SJCRH30 (cell line): Measurements from ENCODE around the gene SPEM3. TPM values are rescaled to one million over a fixed set of nuclear protein-coding genes. Genes with fewer than 3 reads are reported as not detected.

Source experiments
- DNase-seq, 2 experiments: peaks; one replicate each; pipeline ENCODE4 v3.0.0-alpha.2; 2015 to 2020
- H3K27ac ChIP-seq: fragments of 250-450 bp; sonication (Bioruptor Pico); 2 replicates; pipeline ENCODE4 v1.5.1; 2020; ENCODE audit warnings: mild to moderate bottlenecking, moderate library complexity
- H3K27me3 ChIP-seq: fragments of 250-450 bp; sonication (Bioruptor Pico); 2 replicates; pipeline ENCODE4 v1.5.1; 2020; ENCODE audit warnings: mild to moderate bottlenecking, moderate library complexity
- H3K36me3 ChIP-seq: fragments of 250-450 bp; sonication (Bioruptor Pico); 2 replicates; pipeline ENCODE4 v1.5.1; 2020; ENCODE audit warnings: mild to moderate bottlenecking, moderate library complexity
- H3K4me1 ChIP-seq: fragments of 250-450 bp; sonication (Bioruptor Pico); 2 replicates; pipeline ENCODE4 v1.5.1; 2020; ENCODE audit warnings: mild to moderate bottlenecking, moderate library complexity
- H3K4me3 ChIP-seq: fragments of 250-450 bp; sonication (Bioruptor Pico); 2 replicates; pipeline ENCODE4 v1.5.1; 2020; ENCODE audit warnings: mild to moderate bottlenecking, moderate library complexity
- H3K9me3 ChIP-seq: fragments of 250-450 bp; sonication (Bioruptor Pico); replicated peaks from 2 replicates; pipeline ENCODE4 v1.5.1; 2020; ENCODE audit warnings: mild to moderate bottlenecking, moderate library complexity
- total RNA-seq: library from RNA; depleted of rRNA; stranded (reverse); fragments of >200 nt; shearing (Covaris generic); gene quantifications from 2 replicates; pipeline ENCODE4 v1.2.3, GENCODE V29; 2014

The SPEM3 gene
- total RNA-seq, 1 experiment from 2014 or later, result not detected

DNA sequence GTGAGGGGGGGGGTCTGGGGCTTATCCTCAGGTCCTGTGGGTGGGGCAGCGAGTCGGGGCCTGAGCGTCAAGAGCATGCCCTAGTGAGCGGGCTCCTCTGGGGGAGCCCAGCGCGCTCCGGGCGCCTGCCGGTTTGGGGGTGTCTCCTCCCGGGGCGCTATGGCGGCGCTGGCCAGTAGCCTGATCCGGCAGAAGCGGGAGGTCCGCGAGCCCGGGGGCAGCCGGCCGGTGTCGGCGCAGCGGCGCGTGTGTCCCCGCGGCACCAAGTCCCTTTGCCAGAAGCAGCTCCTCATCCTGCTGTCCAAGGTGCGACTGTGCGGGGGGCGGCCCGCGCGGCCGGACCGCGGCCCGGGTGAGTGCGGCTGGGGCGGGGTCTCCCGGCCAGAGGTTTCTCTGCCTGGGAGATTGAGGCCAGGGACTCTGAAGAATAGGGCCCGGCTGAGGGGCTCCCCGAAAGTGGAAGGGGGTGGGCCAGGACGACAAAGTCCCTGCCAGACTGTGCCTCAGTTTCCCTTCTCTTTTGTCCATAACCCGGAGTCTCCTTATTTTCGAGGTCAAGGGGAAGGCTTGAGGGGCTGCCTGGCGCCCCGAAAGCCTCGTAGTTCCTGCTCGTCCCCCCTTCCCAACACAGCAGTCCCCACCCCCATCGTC, 10.9 kb downstream of the SPEM3 start, which contains the start of gene FGF11:
TSS of gene FGF11 (plus strand) at position 51 of the 651 bp plus-strand sequence. CDS start at position 160, 109 bp downstream.
- H3K27ac ChIP-seq, result peak within 1 kb of the TSS; percentile 91
- H3K4me3 ChIP-seq, result peak within 1 kb of the TSS; percentile 71
- H3K9me3 ChIP-seq, result no peaks in the 10 kb centered on the region
- no peaks in the 10 kb centered on the region for H3K27me3 ChIP-seq
- peaks cover 14% of the 10 kb centered on the region for H3K4me1 ChIP-seq
- no peaks in the 10 kb centered on the region for H3K36me3 ChIP-seq
- no peak for DNase-seq

DNA sequence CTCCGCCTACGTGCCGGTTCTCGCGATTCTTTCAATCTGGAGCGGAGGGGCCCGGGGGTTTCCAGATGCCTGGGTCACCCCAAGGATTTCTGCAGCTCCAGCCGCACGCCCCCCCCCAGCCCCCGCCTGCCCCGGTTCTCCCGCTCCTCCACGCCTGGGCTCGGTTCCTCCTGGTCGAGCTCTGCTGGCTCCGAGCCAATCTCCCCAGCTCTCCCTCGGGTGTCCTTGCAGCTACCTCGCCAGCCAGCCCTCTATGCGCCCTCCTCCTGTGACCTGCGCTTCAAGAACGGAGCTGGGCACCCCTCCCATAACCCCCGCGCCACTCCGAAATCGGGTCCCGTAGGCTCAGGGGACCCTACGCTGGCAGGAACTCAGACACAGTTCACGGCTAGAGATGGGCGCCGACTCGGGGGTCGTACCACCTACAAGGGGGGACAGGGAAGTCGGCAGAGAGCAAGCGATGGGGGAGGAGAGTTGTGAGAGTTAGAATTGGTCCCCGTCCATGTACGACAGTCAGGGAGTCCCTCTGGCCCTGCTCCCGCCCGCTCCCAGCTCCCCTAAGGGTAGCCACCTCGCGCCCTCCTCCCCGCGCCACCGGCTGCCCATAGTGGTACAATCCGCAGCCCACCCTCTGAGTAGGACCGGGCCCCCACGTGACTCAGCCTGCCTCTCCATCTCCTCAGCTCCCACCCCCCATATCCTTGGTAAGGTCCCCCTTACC, 11.6 kb downstream of the SPEM3 start:
- no peaks in the 10 kb centered on the region for H3K36me3 ChIP-seq
- H3K4me3 ChIP-seq, result peak overlapping the region; percentile 71
- H3K27ac ChIP-seq, result peak overlapping the region; percentile 91
- H3K27me3 ChIP-seq, result no peaks in the 10 kb centered on the region
- no peaks in the 10 kb centered on the region for H3K9me3 ChIP-seq
- peak; percentile 71 to 72 for DNase-seq
- H3K4me1 ChIP-seq, result peaks cover 15% of the 10 kb centered on the region

DNA sequence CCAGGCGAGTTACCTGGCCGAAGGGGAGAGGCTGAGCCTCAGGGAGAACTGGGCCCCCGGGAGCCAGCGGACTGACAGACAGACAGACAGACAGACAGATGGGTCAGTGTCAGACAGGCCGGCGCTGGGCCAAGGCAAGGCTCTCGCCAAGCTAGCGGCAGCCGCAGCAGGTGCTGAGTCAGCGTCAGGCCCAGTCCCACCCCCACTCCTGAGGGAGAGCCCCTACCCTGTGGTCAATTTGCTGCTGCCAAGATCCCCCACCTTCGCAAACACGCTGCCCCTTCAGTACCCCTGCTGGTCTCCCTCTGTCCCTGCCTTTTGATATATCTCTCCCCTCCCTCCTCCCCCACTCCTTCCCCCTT, 12.2 kb downstream of the SPEM3 start:
- Histone ChIP-seq H3K4me3 (peak overlapping the region; percentile 71), H3K9me3 (no peaks in the 10 kb centered on the region), H3K27ac (peak overlapping the region; percentile 91), H3K4me1 (peaks cover 15% of the 10 kb centered on the region), H3K36me3 (no peaks in the 10 kb centered on the region), H3K27me3 (no peaks in the 10 kb centered on the region)
- DNase-seq, result peak; percentile 64 to 66

GRCh38 chr17:7441266-7441665, 12.6 kb downstream of the SPEM3 start:
- peak overlapping the region; percentile 71 for H3K4me3 ChIP-seq
- H3K27ac ChIP-seq, result peak overlapping the region; percentile 91; the same call in 1 of the 2 replicates
- H3K4me1 ChIP-seq, result peaks cover 19% of the 10 kb centered on the region
- H3K27me3 ChIP-seq, result no peaks in the 10 kb centered on the region
- no peak for DNase-seq
- no peaks in the 10 kb centered on the region for H3K9me3 ChIP-seq
- no peaks in the 10 kb centered on the region for H3K36me3 ChIP-seq

GRCh38 chr17:7442142-7442541, 13.5 kb downstream of the SPEM3 start:
- no peaks in the 10 kb centered on the region for H3K9me3 ChIP-seq
- DNase-seq, result no peak
- no peak overlapping the region for H3K27ac ChIP-seq
- peaks cover 19% of the 10 kb centered on the region for H3K4me1 ChIP-seq
- H3K27me3 ChIP-seq, result no peaks in the 10 kb centered on the region
- no peaks in the 10 kb centered on the region for H3K36me3 ChIP-seq
- no peak overlapping the region for H3K4me3 ChIP-seq

DNA sequence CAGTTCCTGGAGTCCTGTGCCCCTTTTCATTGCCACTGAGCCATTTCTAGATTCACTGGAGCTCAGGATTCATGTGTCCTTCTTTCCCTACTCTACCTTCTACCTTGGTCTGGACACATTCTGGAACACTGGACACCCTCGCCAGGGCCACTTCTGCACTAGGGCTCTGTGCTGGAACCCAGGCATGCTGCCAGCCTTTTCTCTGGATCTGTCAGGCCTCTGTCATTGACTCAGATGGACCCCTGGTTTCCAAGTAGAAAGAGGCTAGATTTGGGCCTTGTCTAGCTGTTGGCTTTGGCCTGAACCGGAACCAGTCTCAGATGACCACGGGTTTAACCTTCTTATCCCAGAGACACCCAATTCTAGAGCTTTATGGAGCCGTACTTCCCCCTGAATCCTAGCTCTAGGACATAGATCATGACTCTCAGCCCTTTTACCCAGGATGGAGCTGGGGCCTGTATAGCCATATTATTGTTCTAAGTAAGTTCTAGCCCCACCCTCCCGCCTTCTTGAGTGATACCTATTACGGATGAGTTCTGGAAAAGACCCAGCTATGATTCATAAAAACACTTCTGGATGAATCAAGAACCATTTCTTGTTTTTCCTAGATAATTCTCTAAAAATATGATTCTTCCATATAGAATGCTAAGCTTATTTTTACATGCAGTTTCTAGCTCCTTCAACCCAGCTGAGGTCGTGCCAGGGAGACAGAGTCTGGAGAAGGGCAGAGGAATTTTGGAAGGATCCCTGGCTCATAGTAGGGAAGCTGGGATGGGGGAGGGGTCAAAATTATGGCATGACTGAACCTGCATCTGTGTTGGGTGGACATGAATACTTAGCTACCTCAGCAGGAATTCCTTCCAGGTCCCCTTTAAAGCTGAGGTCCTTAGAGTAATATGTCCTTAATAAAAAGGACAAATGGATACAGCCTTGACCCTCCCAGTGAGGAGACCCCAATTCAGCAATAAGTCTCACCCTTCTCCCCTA, 15.1 kb downstream of the SPEM3 start:
- no peak overlapping the region for H3K4me3 ChIP-seq
- peak in 1 of 2 experiments; percentile 17 for DNase-seq
- H3K27ac ChIP-seq, result peak overlapping the region; percentile 100
- H3K4me1 ChIP-seq, result peaks cover 19% of the 10 kb centered on the region
- no peaks in the 10 kb centered on the region for H3K9me3 ChIP-seq
- H3K27me3 ChIP-seq, result no peaks in the 10 kb centered on the region
- no peaks in the 10 kb centered on the region; the same call in 1 of the 2 replicates for H3K36me3 ChIP-seq

DNA sequence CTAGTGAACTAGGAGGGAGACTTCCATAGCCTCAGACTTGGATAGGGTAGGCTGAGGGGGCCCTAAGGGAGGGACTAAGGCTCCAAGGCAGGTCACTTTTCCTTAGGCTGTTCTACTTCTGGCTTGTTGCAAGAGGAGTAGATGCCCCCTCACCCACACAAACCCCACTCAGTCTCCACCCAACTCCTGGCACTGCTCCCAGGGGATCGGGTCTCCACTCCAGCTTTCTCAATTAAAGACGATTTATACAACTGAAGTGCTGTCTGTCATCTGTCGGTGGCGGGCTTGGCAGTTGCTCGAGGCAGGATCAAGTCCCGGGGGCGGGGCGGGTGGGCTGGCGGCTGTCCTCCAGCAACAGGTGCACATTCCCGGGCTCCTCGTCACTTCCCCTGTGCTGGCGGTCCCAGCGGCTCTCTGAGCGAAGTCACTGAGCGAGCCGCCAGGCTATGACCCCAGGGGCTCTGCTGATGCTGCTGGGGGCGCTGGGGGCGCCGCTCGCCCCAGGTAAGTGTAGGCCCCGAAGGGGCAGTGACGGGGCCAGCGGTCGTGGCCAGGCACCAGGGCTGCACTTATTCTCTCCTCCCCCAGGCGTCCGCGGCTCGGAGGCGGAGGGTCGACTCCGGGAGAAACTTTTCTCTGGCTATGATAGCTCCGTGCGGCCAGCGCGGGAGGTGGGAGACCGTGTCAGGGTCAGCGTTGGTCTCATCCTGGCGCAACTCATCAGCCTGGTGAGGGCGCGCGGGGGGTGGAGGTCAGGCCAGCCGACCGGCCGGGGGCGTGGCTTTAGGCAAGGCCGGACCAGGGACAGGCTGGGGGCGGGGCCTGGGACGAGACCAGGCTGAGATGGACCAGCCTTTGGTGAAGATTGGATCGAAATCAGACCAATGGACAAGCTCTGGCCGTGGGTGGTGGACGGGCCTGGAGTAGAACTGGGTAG, 16.3 kb downstream of the SPEM3 start, which contains the start of gene CHRNB1:
TSS of gene CHRNB1 (plus strand) at position 380 of the 937 bp plus-strand sequence. CDS start at position 447, 67 bp downstream.
- peaks cover 19% of the 10 kb centered on the region for H3K4me1 ChIP-seq
- peak; percentile 84 to 88 for DNase-seq
- H3K27ac ChIP-seq, result peak within 1 kb of the TSS; percentile 100
- H3K9me3 ChIP-seq, result no peaks in the 10 kb centered on the region
- H3K36me3 ChIP-seq, result no peaks in the 10 kb centered on the region; the same call in 1 of the 2 replicates
- H3K4me3 ChIP-seq, result peak within 1 kb of the TSS; percentile 97
- H3K27me3 ChIP-seq, result no peaks in the 10 kb centered on the region

DNA sequence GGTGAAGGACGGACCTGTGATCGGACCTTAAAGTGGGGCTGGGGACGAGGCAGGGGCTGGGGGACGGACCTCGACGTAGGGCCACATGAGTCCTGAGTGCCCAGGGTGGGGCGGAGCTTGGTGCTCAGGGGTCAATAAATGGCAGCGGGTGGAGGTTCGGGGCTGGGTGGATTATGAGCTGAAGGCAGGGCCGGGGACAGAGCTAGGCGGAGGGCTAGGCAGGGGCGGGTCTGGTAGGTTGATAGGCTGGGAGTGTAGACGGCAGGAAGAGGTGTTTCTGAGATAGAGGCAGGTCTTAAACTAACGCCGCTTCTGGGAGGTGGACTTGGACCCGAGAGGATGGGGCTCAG, 16.9 kb downstream of the SPEM3 start:
- Histone ChIP-seq H3K4me1 (peaks cover 19% of the 10 kb centered on the region), H3K36me3 (peaks cover 5% of the 10 kb centered on the region), H3K9me3 (no peaks in the 10 kb centered on the region), H3K27me3 (no peaks in the 10 kb centered on the region), H3K4me3 (peak overlapping the region; percentile 97), H3K27ac (peak overlapping the region; percentile 100)
- peak; percentile 78 to 79 for DNase-seq

GRCh38 chr17:7448461-7448860, 19.8 kb downstream of the SPEM3 start:
- Histone ChIP-seq H3K9me3 (no peaks in the 10 kb centered on the region), H3K36me3 (peaks cover 15% of the 10 kb centered on the region), H3K27ac (no peak overlapping the region), H3K4me3 (no peak overlapping the region), H3K27me3 (no peaks in the 10 kb centered on the region), H3K4me1 (peaks cover 15% of the 10 kb centered on the region)
- DNase-seq, result no peak

GRCh38 chr17:7459961-7460545, 31.4 kb downstream of the SPEM3 start:
- no peaks in the 10 kb centered on the region for H3K4me1 ChIP-seq
- no peak overlapping the region for H3K4me3 ChIP-seq
- H3K9me3 ChIP-seq, result no peaks in the 10 kb centered on the region
- no peak overlapping the region for H3K27ac ChIP-seq
- H3K27me3 ChIP-seq, result no peaks in the 10 kb centered on the region
- DNase-seq, result no peak
- peaks cover 21% of the 10 kb centered on the region for H3K36me3 ChIP-seq

DNA sequence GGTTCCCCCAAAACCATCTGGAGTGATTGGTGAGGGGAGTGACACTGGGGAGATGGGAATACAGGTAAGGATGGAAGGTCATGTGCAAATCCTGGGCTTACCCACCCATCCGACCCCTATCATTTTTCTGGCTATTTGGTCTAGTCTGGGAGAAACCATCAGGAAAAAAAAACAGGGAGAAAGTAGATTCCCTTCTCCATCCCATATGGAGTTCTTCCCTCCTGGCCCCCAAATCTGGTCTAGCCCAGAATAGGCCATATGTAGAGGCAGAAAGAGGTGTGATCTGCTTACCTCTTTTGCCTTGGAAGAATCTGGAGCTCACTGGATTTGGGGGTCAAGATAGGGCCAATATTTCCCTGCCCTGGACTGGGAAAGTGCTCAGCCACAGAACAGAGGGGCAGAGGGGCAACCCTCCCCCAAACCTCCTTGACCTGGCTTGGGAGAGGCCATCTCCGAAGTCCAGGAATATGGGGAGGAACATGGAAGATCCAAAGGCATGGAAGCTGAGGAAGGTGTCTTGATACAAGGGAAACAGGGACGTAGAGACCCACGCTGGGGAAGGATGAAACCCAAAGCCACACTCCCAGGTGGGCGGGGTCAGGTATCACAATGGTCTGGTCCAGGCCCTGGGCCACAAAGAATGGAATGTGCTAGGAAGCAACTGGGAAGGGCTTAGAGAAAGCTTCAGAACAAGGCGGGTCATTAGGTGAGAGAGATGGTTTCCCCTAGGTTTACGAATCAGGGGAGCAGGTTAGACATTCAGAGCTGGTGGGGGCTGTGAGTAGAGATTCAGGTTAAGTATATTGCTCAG, 32.4 kb downstream of the SPEM3 start:
- Histone ChIP-seq H3K4me3 (no peak overlapping the region), H3K27me3 (no peaks in the 10 kb centered on the region), H3K4me1 (no peaks in the 10 kb centered on the region), H3K36me3 (peaks cover 14% of the 10 kb centered on the region), H3K9me3 (no peaks in the 10 kb centered on the region), H3K27ac (no peak overlapping the region)
- DNase-seq, result no peak

DNA sequence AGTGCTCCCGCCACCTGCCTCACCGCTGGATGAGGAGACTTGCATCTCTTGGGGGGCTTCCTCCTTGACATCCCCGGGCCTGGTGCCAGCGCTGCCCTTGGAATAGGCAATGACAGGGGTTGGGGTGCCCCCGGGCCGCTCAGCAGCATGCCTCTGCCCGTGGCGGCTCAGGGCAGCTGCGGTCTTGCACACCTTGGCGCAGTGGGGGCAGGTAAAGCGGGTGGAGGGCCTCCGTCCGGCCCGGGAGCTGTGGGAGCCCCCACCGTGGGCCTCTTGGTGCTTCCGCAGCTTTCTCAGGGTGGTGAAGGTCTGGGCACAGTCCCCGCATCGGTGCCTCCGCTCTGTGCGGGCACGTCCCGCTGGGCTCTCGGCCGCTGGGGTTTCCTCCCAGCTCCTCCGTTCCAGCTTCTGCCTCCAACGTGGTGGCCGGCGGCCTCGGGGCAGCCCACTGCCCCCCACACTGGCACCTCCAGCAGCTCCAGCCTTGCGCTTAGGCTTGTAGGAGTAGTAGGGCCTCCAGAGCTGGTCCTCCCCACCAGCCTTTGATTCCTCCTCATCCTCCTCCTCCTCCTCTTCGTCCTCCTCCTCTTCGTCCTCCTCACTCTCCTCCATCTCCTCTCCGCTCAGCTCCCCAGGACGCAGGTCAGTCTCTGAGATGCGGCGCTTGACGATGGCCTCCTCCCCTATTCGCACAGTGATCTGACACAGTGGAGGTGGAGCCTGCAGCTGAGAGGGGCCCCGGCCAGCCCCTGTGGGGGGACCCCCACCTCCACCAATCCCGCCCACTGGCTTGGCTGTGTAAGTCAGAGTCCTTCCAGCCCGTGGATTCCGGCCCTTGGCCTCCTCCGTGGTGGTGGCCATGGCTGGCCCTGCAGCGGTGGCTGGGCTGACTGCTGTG, 34.1 kb downstream of the SPEM3 start:
- Histone ChIP-seq H3K27ac (no peak overlapping the region), H3K27me3 (no peaks in the 10 kb centered on the region), H3K36me3 (no peaks in the 10 kb centered on the region; the same call in none of the 2 replicates), H3K9me3 (no peaks in the 10 kb centered on the region), H3K4me3 (no peak overlapping the region), H3K4me1 (no peaks in the 10 kb centered on the region)
- DNase-seq, result no peak
